Endothelial cell (in vitro differentiated cells): ENCODE results near the gene SUCNR1. TPM values are rescaled to one million over a fixed set of nuclear protein-coding genes. Genes with fewer than 3 reads are reported as not detected.
"Not testable (repeated sequence)": the region's sequence is repeated elsewhere in the genome, so short reads cannot be mapped to it uniquely, and the experiment has no call there.

Experiments used
- DNase-seq: peaks from one replicate; pipeline ENCODE4 v3.0.0; 2021; ENCODE audit warnings: low spot score
- H3K27ac Mint-ChIP-seq: one replicate; pipeline ENCODE4 v1.8.0; 2021; ENCODE audit warnings: mixed read lengths, inconsistent platforms; ENCODE audit not compliant: unreplicated experiment
- H3K27me3 Mint-ChIP-seq: one replicate; pipeline ENCODE4 v1.8.0; 2021; ENCODE audit warnings: mild to moderate bottlenecking, moderate library complexity, mixed read lengths, inconsistent platforms; ENCODE audit not compliant: unreplicated experiment
- H3K36me3 Mint-ChIP-seq: one replicate; pipeline ENCODE4 v1.8.0; 2021; ENCODE audit warnings: mild to moderate bottlenecking, low read depth, mixed read lengths, inconsistent platforms; ENCODE audit not compliant: unreplicated experiment
- H3K4me1 Mint-ChIP-seq: one replicate; pipeline ENCODE4 v1.8.0; 2021; ENCODE audit warnings: mild to moderate bottlenecking, mixed read lengths, inconsistent platforms; ENCODE audit not compliant: unreplicated experiment
- H3K4me3 Mint-ChIP-seq: one replicate; pipeline ENCODE4 v1.8.0; 2021; ENCODE audit warnings: mild to moderate bottlenecking, mixed read lengths, inconsistent platforms; ENCODE audit not compliant: unreplicated experiment
- H3K9me3 Mint-ChIP-seq: one replicate; pipeline ENCODE4 v1.8.0; 2021; ENCODE audit warnings: mixed read lengths, inconsistent platforms; ENCODE audit not compliant: unreplicated experiment
- CTCF ChIP-seq: fragments of 200-600 bp; sonication (generic); IDR thresholded peaks from one replicate; pipeline ENCODE4 v1.5.0; 2021; ENCODE audit warnings: antibody characterized with exemption; ENCODE audit not compliant: unreplicated experiment
- total RNA-seq: library from RNA; stranded (reverse); fragmentation: NEBNext Ultra II Directional; extraction: Animal tissue kit (Norgen Biotek cat#: 25700); gene quantifications from one replicate; pipeline ENCODE4 v1.2.1, GENCODE V29; 2021; ENCODE audit not compliant: unreplicated experiment

The SUCNR1 gene
- total RNA-seq, 1 donor from 2014 or later = 0.05 TPM

DNA sequence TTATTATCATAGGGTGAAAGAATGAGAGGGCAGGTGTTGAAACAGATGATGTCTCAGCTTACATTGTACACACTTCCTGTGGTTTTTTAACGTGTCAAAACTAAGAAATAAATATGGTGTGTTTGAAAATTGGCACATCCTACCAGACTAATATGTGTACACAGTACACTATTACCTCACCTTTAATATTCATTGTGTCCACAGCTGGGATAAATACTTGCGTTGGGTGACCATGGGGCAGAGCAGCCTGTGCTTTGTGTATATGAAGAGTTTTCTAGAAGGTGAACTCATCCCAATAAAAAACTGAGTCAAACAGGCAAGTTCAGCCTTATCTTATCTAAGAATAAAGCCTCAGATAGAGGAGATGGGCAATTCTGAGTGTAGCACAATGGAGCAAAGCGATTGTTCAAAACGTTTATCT lies 17.3 kb downstream of the SUCNR1 start:
- Mint-ChIP-seq H3K27ac (no peak overlapping the region), H3K4me1 (peaks cover 7% of the 10 kb centered on the region), H3K27me3 (no peaks in the 10 kb centered on the region), H3K9me3 (no peaks in the 10 kb centered on the region), H3K4me3 (no peak overlapping the region), H3K36me3 (no peaks in the 10 kb centered on the region)
- TF ChIP-seq CTCF = no peak
- no peak for DNase-seq

DNA sequence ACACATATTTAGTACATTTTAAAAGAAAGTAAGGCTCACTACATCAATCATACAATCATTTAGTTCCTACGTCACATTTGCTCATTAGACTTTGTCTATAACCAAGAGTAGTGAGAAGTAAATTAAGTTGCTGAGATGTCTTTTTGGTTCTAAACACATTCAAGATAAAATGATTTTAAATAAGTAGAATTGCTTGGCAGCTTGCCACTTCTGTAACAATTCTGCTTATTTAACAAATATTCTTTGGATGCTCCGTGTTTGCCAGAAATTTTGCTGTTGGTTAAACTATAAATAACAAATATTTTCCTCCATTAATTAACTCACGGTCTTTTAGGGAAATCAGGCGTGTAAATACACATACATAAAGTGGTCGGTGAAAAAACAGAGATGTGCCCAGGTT lies 18.3 kb downstream of the SUCNR1 start:
- H3K27me3 Mint-ChIP-seq = no peaks in the 10 kb centered on the region
- H3K9me3 Mint-ChIP-seq = no peaks in the 10 kb centered on the region
- H3K4me1 Mint-ChIP-seq = peaks cover 7% of the 10 kb centered on the region
- TF ChIP-seq CTCF = no peak
- no peaks in the 10 kb centered on the region for H3K36me3 Mint-ChIP-seq
- H3K4me3 Mint-ChIP-seq = no peak overlapping the region
- DNase-seq = no peak
- no peak overlapping the region for H3K27ac Mint-ChIP-seq

DNA sequence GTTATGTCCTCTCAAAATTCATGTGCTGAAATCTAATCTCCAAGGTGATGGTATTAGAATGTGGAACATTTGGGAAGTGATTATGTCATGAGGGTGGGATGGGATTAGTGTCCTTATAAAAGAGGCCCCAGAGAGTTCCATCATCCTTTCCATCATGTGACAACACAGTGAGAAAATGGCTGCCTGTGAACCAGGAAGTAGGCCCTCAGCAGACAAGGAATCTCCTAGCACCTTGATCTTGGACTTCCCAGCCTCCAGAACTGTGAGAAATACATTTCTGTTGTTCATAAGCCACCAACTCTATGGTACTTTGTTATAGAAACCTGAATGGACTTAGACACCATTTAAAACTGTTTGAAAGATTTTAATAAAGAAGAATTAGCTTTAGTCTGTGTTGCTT lies 20.8 kb downstream of the SUCNR1 start:
- H3K27ac Mint-ChIP-seq = no peak overlapping the region
- peaks cover 7% of the 10 kb centered on the region for H3K4me1 Mint-ChIP-seq
- no peak overlapping the region for H3K4me3 Mint-ChIP-seq
- no peaks in the 10 kb centered on the region for H3K27me3 Mint-ChIP-seq
- no peak for TF ChIP-seq CTCF
- H3K9me3 Mint-ChIP-seq = no peaks in the 10 kb centered on the region
- no peak for DNase-seq
- H3K36me3 Mint-ChIP-seq = no peaks in the 10 kb centered on the region

DNA sequence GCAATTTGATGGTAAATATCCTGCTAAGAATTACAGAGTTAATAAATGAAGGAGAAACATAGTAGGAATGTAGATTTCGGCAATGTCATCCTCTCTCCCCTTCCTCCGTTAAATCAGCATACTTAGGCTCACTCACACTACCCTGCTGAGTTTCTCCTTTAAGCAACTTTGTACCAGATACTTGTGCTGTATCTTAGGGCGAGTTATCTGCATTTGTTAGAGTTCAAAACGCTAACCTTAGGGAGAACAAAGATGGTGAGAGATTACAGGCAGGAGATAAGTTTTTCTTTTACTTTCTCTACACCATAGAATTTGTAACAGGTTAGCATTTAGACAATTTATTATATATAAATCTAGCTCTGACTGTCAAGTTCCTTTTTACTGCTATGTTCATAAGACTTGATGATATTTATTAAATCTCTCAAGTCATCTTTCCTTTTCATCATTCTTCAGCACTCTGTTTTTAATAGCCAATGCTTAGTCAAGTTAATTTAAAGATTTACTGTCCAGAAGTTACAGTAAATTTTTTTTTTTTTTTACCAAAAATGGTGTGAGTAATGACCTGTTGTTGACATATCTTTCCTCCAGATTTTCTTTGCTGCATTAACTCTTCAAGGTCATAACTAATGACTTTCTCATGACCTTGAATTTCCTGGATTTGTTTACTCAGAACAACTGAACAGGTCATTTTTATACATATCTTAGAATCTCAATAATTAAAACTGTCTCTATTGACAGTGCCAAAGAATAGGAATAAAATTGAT lies 22.2 kb downstream of the SUCNR1 start:
- no peaks in the 10 kb centered on the region for H3K27me3 Mint-ChIP-seq
- no peak overlapping the region for H3K4me3 Mint-ChIP-seq
- no peaks in the 10 kb centered on the region for H3K36me3 Mint-ChIP-seq
- H3K9me3 Mint-ChIP-seq = no peaks in the 10 kb centered on the region
- H3K4me1 Mint-ChIP-seq = peaks cover 9% of the 10 kb centered on the region
- TF ChIP-seq CTCF = no peak
- no peak for DNase-seq
- H3K27ac Mint-ChIP-seq = no peak overlapping the region

DNA sequence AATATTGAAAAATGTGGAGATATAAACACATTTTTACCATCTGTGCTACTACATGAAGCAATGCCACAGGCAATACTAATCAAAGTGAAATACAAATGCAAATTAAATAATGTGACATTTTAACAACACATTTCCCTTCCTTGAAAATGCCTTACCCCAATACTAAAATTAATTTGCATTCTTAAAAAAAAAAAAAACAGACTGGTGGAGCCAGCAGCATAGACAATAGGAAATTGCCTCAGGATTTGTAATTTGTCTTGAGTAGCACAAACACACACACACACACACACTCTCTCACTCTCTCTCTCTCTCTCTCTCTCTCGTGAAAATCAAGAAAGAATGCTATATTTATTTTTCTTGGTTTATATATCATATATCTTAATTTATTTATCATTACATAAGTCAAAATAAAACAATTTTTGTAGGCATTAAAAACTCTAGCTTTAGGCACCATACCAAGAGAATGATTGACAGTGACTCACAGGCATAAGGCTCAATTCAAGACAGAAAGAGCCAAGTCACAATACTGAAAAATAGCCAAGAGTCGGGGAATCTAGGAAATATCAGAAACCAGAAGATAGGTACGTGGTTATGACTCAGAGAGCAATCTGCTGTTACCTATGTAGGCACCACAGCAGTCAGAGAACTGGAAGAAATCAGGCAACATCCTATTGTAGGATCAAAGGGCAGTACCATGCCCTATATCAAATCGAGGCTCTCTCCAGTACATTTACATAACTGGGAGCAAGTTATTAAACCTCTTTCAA lies 23.0 kb downstream of the SUCNR1 start:
- peaks cover 11% of the 10 kb centered on the region for H3K4me1 Mint-ChIP-seq
- H3K4me3 Mint-ChIP-seq = no peak overlapping the region
- no peaks in the 10 kb centered on the region for H3K9me3 Mint-ChIP-seq
- TF ChIP-seq CTCF = no peak
- H3K36me3 Mint-ChIP-seq = no peaks in the 10 kb centered on the region
- peaks cover 2% of the 10 kb centered on the region for H3K27me3 Mint-ChIP-seq
- H3K27ac Mint-ChIP-seq = no peak overlapping the region
- DNase-seq = no peak

DNA sequence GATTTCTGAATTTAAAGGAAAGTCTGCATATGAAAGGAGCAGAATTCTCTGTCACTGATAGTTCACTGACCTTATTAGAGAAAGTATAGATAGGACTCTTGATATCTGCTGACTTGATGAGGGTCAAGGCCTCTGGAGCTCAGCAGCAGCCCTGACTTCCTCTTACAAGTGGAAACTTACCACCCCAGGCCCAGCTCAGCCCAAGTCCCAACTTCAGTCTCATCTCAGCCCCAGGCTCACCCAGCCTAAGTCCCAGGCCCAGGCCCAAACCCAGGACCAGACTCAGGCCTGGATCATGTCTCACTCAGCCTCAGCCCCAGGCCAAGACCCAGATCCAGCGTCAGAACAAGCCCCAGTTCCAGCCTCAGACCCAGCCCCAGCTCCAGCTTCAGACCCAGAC lies 24.7 kb downstream of the SUCNR1 start:
- not testable (repeated sequence) for H3K9me3 Mint-ChIP-seq, H3K4me3 Mint-ChIP-seq, H3K36me3 Mint-ChIP-seq, H3K27ac Mint-ChIP-seq, DNase-seq, H3K27me3 Mint-ChIP-seq
- H3K4me1 Mint-ChIP-seq = peaks cover 17% of the 10 kb centered on the region

- not testable (repeated sequence) for H3K27ac Mint-ChIP-seq, H3K9me3 Mint-ChIP-seq, H3K27me3 Mint-ChIP-seq, DNase-seq, H3K36me3 Mint-ChIP-seq, H3K4me3 Mint-ChIP-seq
- H3K4me1 Mint-ChIP-seq = peaks cover 20% of the 10 kb centered on the region
Measured at GRCh38 chr3:151898564-151899261, 25.3 kb downstream of the SUCNR1 start.
